Spleen (tissue), 7 donors: Measurements from ENCODE around the gene FREM3.

Experiments used
- CTCF ChIP-seq, 11 experiments: fragments of 200-600 bp in 7 of 11; fragments of 450-650 bp in 4 of 11; sonication (generic) in 4 of 11; IDR thresholded peaks in 8 of 11; conservative IDR thresholded peaks in 3 of 11; 1 replicate in 7 of 11; 2 replicates in 4 of 11; pipeline versions ENCODE4 v1.4.0 to v1.8.0; 2016 to 2021; ENCODE audit warnings: antibody characterized with exemption in 11 of 11, inconsistent platforms in 4 of 11, mild to moderate bottlenecking in 1 of 11
- POLR2A ChIP-seq, 3 donors: fragments of 450-650 bp; IDR thresholded peaks; one replicate each; pipeline ENCODE4 v1.5.1; 2017; ENCODE audit warnings: antibody characterized with exemption in 3 of 3, mild to moderate bottlenecking in 1 of 3
- POLR2AphosphoS5 ChIP-seq, 3 donors: sonication (generic); formaldehyde crosslinking; IDR thresholded peaks; one replicate each; pipeline ENCODE4 v1.5.1; 2017; ENCODE audit warnings: antibody characterized with exemption in 3 of 3
- donor health status: DM: no; HTN: no; CAD: no; lungs with moderate emphysema.
- donor health status: DM: no; HTN: no; CAD: no.
- donor health status: DM: no; HTN: no; CAD: no.

GRCh38 chr4:143634763-143635162, 65.7 kb downstream of the FREM3 start:
- TF ChIP-seq CTCF (IDR thresholded peaks at IDR 0.05 in 8 of 11, conservative IDR thresholded peaks at IDR 0.05 in 3 of 11) (no peak), POLR2A (IDR thresholded peaks at IDR 0.05) (no peak), POLR2AphosphoS5 (IDR thresholded peaks at IDR 0.05) (no peak)
